Subcutaneous adipose tissue (tissue), 4 donors: ENCODE results near the gene CFAP221. TPM values are rescaled to one million over a fixed set of nuclear protein-coding genes. Genes with fewer than 3 reads are reported as not detected.

Experiments used
- total RNA-seq, 4 donors: library from RNA; depleted of rRNA; stranded (reverse); fragments of >200 nt; gene quantifications; one replicate each; pipeline ENCODE4 v1.1.0, GENCODE V29; 2016
- TF ChIP-seq, protein P1 (sequence below): fragments of 450-650 bp; IDR thresholded peaks from one replicate; pipeline ENCODE4 v1.5.1; 2016; ENCODE audit warnings: low read depth, mild to moderate bottlenecking, control low read depth, antibody characterized with exemption, moderate library complexity

Gene CFAP221
- total RNA-seq, 4 donors from 2014 or later: 1.3 to 1.4 (median 1.3) TPM; not detected in 1

DNA sequence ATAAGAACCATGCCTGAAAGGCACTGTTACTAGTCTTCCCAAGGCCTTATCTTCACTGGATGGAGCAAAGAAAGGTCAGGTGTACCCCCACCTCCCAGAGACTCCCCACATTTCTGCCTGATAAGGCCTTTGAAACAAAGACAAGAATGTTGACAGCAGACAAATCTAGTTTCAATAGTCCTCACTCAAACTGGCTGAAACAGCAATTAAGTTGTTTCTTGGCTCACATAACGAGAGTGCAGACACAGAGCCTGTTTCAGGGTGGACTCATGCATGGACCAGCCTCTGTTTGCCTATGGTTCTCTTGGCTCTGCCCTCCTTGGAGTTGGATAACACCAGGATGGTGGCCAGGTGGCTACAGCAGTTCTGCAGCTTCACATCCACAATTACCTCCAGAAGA, 7.5 kb upstream of the CFAP221 start:
- TF ChIP-seq, protein P1, sequence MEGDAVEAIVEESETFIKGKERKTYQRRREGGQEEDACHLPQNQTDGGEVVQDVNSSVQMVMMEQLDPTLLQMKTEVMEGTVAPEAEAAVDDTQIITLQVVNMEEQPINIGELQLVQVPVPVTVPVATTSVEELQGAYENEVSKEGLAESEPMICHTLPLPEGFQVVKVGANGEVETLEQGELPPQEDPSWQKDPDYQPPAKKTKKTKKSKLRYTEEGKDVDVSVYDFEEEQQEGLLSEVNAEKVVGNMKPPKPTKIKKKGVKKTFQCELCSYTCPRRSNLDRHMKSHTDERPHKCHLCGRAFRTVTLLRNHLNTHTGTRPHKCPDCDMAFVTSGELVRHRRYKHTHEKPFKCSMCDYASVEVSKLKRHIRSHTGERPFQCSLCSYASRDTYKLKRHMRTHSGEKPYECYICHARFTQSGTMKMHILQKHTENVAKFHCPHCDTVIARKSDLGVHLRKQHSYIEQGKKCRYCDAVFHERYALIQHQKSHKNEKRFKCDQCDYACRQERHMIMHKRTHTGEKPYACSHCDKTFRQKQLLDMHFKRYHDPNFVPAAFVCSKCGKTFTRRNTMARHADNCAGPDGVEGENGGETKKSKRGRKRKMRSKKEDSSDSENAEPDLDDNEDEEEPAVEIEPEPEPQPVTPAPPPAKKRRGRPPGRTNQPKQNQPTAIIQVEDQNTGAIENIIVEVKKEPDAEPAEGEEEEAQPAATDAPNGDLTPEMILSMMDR: no peak

DNA sequence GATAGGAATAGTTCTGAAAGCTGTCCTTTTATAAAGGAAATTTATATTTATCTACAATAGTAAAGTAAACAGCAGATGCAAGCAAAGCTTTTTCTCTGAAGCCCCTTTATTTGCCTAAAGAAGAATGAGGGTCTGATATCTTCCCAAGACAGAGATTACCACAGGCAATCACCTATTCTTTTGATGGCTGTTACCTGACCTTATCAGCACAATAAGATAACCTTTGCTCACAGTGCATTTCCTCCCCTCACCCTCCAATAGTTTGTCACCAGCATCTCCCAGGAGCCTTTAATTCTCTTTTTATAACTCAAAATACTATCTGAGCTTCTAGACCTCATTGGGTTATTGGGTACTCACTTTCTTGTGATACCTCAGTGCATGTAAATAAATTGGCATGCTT, 6.5 kb upstream of the CFAP221 start:
- TF ChIP-seq, protein P1: no peak

DNA sequence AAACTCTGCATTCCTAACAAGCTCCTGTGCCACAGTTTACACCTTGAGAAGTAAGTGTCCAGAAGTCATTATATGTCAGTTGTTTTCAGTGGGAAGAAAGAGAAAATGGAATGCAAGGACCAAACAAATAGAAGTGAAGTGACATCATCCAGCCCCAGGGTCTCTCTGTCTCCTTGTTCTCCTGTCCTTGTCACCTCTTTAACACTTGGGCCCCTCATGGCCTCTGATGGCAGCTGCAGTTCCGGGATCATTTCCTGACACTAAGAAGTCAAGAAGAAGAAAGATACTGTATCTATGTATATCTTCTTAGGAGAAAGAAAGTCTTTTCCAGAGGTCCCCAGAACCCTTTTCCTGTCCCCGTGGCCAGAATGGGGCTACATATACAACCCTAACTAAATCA, 2.8 kb upstream of the CFAP221 start:
- TF ChIP-seq, protein P1: no peak

DNA sequence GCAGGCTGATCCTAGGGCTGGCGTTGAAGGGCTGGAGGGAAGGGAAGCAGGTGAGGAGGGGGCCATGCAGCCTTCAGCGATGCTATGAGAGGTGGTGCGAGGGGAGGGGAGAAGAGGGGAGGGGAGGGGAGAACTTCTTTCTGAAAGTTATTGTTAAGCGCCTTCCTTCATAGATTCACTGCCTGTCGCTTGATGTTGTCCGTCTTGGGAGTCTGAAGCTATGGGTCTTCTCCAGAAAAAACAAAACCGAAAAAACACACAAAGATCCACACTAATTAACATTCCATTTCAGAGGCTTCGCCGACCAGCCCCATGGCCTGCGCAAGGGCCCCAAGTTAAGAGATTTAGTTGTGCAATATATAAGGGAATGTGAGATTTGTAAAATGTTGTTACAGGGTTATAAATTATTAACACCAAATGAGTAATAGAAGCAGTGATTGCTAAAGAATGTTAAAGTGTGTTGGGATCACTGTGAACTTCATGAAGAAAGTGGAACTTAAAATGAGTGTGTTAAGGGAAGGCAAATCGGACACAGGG, 758 bp downstream of the CFAP221 start:
- TF ChIP-seq, protein P1: no peak

DNA sequence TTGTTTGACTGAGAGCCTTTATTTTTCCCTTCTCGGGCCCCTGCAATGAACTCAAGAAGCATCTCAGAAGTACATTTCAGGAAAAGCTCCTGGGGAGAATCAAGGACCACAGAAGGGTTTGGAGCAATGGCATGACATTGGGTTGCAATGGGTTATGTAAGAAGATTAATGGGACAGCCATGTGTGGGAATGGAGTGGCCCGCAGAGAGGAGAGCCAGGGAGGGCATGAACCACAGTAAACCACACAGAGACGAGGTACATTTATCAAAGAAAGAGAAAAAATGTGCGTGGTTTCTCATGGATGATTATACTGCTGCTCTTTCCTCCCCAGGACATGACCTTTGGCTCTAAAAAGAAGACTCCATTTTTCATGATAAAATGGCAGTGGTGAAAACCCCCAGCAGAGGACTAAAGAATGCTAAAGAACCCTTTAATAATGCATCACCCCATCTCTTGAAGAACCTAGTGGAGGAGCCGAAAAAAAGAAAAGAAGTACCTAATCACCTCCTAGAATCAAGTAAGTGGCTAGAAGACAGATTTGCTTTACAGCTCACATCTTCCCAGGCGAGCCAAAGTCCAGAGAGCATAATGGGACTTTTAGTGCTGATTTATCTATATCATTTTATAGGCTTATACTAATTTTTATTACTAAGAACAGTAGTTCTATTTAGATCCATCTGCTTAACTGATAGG, 1.7 kb downstream of the CFAP221 start:
- TF ChIP-seq, protein P1: no peak

DNA sequence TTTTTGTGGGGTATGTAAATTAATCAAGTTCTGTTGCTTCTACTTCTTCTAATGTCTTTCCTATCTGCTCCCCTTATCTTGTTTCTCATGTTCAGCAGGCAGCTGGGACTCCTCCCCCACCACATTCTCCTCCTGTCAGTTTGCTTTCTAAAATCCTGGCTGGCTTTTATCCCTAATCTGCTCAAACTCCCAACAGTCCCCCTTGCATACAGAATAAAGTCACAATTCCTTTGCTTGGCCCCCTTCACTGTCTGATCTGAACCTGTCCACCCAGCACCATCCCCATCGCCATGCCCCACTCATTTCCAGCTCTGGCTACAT, 2.2 kb downstream of the CFAP221 start:
- TF ChIP-seq, protein P1: no peak

DNA sequence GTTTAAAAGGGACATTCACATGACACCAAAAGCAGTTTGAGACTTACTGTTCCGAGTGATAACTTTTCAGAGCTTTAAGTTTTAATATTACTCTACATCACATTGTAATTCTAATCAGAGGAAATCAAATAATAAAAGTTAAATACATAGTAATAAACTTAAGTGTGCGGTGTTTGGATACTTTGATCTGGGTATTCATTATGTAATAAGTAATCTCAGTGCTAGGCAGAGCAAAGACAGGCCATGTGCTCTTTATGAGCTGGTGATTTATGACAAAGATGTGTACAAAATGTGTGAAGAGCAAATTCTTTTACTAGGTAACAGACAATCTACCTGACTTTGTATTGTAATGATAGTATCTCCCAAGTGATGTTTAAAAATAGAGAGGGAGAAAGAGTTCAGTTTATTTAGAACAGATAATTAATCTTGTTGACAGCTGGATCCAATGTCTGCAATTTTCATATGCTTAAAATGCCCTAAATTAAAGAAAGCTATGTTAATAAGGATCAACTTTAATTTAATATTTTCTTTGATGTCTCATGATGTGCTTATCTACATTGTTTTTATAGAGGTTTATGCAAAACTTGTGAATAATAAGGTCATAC, 4.4 kb downstream of the CFAP221 start:
- TF ChIP-seq, protein P1: no peak
